Stimulated activated CD4-positive, alpha-beta T cell treated with anti-CD3 and anti-CD28 coated beads, Interleukin-2, amount 100 ng/mL, for 48 hours (primary cell): ENCODE measurements around the gene PHF8.

Source experiments
- DNase-seq, 2 donors: peaks; one replicate each; pipeline ENCODE4 v3.0.0-alpha.2; 2020

The PHF8 gene

GRCh38 chrX:54012830-54013500, 31.3 kb downstream of the PHF8 start:
- DNase-seq, result no peak

GRCh38 chrX:54007682-54008081, 36.6 kb downstream of the PHF8 start:
- DNase-seq, result no peak

DNA sequence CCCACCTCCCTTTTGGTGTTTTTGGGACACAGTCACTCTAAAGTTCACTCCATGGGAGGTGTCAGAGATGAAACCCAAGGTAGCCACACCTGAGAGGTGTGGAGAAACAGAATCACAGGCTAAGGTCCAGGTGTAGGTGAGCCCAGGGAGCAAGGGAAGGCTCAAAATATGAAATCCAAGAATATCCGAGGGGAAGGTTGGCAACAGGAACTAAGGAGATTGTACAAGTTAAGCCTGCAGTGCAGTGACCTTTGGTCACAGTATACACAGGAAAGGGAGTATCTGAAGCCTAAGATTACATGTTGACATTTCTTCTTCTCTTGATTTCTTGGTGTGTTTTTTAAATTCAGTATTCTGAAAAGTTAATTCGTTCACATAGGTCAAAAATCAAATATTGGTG, 46.5 kb downstream of the PHF8 start:
- DNase-seq, result no peak

DNA sequence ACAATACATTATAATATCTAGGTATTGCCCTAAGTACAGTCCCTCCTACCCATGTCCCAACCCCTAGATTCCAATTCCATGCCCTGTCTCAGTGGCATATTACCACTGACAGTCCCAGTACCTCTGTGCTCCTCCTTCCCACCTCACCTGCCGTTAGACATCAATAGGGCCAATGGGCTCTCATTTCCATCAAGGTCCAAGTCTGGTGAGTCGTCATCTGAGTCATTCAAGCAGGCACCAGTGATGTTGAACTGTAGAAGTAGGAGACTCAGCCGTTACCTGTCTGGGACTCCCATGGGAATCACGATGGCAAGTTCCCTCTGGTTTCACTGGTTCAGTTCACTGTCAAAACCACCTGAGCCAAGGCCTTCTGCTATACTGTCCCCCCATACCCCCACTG, 51.7 kb downstream of the PHF8 start:
- DNase-seq, result no peak

DNA sequence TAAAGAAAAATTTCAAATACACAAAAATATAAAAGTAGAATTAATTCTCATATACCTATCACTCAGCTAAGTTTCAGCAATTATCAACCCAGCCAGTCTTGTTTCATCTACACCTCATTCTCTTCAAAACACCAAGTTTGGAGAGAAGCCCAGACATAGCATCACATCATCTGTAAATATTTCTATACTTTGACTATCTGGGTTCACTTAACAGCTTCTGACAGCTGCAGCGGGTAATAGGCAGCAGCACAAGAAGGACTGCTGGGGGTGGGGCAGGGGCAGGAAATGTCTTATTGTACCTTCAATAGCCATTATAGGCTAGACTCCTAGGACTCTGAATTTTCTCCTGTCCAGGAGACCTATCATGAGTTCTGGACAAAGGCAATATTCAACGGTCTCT, 54.1 kb downstream of the PHF8 start:
- no peak for DNase-seq

DNA sequence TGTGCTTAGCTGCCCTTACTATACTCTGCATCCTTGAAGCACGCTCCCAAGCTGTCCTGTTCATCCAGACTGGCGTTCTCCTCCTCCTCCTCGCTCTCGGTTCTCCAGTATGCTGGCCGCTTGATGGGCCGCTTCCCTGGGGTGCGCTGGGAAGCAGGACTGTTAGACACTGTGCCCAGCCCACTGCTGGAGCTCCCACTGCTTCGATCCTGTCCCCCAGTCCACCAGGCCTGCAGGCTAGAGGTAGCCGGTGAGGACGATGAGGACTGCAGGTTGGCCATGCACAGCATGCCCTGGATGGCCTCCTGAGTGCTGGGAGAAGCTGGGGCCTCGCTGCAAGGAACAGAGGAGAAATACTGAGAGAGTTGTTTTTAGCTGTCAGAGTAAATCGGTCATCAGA, 59.4 kb downstream of the PHF8 start:
- no peak for DNase-seq

GRCh38 chrX:53974529-53974928, 69.7 kb downstream of the PHF8 start:
- DNase-seq, result no peak

DNA sequence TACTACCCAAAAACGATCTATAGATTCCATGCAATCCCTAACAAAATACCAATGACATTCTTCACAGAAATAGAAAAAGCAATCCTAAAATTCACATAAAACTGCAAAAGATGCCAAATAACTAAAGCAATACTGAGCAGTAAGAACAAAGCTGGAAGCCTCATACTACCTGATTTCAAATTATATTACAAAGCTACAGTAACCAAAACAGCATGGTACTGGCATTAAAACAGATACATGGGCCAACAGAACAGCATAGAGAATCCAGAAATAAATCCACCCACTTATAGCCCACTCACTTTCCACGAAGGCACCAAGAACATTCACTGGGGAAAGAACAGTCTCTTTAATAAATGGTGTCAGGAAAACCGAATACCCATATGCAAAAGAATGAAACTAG, 74.7 kb downstream of the PHF8 start:
- DNase-seq, result no peak

DNA sequence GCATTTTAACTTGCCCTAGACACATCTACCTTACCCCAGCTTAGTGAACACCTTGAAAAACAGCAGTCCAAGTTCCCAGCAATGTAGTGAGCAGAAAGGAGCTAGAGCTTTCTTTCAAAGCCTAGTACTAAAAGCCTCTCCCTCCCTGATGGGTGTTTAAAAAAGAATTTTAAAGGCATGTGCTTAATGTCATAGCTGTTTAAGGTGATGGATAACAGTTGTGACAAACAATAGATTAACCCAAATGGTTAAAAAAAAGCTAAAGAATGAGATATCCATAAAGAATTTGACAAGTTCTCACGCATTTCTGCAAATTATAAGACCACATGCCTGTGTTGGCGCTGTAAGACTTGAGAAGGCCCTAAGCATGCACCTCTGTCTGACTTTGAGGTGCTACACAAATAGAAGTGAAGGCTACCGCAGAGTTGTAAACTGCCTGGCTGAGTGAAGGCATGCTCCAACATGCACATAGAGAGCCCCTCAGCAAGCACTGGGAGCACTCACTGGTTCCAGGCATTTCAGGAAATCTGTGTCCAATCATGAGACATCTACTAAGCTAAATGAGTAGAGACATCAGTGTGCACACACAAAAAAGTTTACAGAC, 94.0 kb downstream of the PHF8 start:
- no peak for DNase-seq

- no peak for DNase-seq
Measured at GRCh38 chrX:53940180-53940579, 104.1 kb downstream of the PHF8 start.

DNA sequence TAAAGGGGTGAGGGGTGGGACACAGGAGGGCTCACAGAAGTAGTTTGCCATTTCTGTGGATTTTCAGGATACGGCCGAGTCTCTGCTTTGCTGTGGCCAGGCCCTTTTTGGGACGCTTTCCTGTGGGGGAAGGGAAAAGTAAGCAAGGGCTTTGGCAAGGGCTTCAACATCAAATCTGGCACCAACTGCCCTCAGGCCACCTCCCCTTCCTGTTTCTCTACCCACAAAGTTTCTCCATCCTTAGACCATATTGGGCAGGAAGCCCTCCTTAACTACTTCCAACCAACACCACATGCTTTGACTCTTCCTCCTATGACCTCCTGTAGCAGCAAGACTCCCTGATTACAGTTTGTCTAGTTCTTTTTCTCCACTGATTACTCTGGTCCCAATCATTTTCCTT, 105.1 kb downstream of the PHF8 start:
- DNase-seq, result no peak

GRCh38 chrX:53930515-53931380, 113.5 kb downstream of the PHF8 start:
- no peak for DNase-seq

DNA sequence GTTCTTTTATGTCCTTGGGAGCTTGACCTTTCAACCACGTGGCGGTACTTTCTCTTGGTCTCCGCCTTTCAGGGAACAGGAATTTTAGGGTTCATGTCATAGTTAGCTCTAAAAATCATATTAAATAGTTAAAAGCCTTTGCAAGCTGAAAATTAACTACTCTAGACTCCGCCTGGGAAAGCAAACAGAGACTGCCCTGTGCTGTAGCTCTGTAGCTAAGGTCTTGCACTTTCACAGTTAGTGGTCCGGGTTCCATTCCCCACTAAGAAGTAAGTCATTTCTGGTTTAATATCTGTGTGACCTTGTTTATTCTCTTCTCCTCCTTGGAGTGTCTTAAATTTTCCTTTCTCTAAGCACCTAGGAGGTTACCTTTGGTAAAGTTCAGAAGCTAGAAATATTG, 118.2 kb downstream of the PHF8 start:
- DNase-seq, result no peak

DNA sequence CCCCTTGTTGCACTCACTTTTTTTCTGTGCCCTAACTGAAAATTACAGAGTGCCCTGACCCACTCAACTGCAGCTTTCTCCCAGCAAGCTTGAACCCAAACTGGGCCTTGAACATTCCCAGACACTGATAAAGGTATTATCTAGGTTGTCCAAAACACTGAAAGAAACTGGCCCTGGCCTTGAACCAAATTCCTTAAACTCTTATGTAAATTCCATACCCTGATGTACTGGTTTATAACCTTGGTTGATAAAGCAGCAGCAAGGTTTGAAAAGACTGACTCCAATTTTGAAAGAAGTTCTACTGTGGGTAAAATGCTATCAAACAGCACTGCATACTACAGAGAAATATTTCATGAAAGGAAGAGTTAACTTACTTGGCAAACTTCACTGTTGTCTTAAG, 125.6 kb downstream of the PHF8 start:
- DNase-seq, result no peak

- no peak for DNase-seq
Measured at GRCh38 chrX:53900623-53901022, 143.7 kb downstream of the PHF8 start.

GRCh38 chrX:53895270-53895669, 149.0 kb downstream of the PHF8 start:
- no peak for DNase-seq
